Measurements from ENCODE around the gene RBPJ. TPM values are rescaled to one million over a fixed set of nuclear protein-coding genes. Genes with fewer than 3 reads are reported as not detected.

RBPJ gene
- total RNA-seq, 2 donors from 2014 or later = 32.7 to 37.9 TPM

DNA sequence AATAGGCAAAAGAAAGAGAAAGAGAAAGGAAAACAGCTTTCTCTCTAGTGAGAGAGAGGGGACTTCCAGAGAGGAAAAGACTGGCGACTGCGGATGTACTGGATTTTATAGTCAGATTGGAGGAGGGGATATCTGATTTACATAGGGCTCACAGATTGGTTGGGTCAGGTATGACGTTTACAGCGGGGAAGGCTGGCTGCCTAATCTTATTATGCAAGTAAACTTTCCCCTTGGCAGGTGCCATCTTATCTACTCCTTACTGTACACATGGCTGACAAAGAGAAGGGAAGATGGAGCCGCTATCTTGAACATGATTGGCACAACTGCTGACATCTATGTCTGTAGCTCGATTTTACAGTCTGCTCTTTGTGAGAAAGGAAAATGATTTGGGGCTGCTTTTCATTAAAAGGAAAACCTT, 25.4 kb downstream of the RBPJ start:
- WGBS, 2 donors = 43 to 52% methylated on average over 6 of the region's 6 CpGs
- no peak overlapping the region for H3K4me3 ChIP-seq
- peaks cover 24% of the 10 kb centered on the region for H3K4me1 ChIP-seq

DNA sequence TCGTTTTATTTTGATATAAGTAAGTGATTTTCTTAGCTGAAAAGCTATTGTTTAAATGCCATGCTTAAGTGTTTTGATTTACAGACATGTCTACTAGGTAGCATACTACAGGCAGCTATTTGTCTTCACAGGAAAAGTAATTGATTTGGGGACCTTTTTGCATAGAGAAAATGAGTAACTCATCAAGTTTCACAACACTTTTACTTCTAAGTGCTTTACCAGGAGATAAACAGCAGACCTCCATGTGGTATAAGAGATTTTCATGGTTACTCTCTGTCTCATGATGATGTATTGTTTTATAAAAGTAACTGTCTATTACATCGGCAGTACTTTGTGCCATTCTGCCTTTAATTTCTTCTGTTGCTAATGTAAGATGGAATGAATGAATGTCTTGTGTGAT, 28.7 kb downstream of the RBPJ start:
- H3K36me3 ChIP-seq (replicated peaks in 1 of 2; ENCODE audit: insufficient read depth in 1 of 2, low read depth in 2 of 2) = no peaks in the 10 kb centered on the region
- peaks cover 15% of the 10 kb centered on the region for H3K4me1 ChIP-seq
- ATAC-seq (no peak), DNase-seq (no peak)
- no peaks in the 10 kb centered on the region for H3K9me3 ChIP-seq
- no peak overlapping the region for H3K27ac ChIP-seq
- WGBS, 2 donors = 41 to 42% methylated on average over 2 of the region's 2 CpGs
- no peaks in the 10 kb centered on the region for H3K27me3 ChIP-seq
- no peak overlapping the region for H3K4me3 ChIP-seq
- TF ChIP-seq, protein P1, sequence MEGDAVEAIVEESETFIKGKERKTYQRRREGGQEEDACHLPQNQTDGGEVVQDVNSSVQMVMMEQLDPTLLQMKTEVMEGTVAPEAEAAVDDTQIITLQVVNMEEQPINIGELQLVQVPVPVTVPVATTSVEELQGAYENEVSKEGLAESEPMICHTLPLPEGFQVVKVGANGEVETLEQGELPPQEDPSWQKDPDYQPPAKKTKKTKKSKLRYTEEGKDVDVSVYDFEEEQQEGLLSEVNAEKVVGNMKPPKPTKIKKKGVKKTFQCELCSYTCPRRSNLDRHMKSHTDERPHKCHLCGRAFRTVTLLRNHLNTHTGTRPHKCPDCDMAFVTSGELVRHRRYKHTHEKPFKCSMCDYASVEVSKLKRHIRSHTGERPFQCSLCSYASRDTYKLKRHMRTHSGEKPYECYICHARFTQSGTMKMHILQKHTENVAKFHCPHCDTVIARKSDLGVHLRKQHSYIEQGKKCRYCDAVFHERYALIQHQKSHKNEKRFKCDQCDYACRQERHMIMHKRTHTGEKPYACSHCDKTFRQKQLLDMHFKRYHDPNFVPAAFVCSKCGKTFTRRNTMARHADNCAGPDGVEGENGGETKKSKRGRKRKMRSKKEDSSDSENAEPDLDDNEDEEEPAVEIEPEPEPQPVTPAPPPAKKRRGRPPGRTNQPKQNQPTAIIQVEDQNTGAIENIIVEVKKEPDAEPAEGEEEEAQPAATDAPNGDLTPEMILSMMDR (IDR thresholded peaks at IDR 0.05) = no peak
- no peak for TF ChIP-seq POLR2A (IDR thresholded peaks at IDR 0.05)
- intact Hi-C loops (cut with DNase I) = no loop called here

More for the DNA sequence above, 25.4 kb downstream of the RBPJ start:
- intact Hi-C loops (cut with DNase I) = no loop called here
- peak overlapping the region in 1 of 4 donors; percentile 39 for H3K27ac ChIP-seq
- H3K27me3 ChIP-seq = no peaks in the 10 kb centered on the region
- H3K36me3 ChIP-seq (replicated peaks in 1 of 2; ENCODE audit: insufficient read depth in 1 of 2, low read depth in 2 of 2) = no peaks in the 10 kb centered on the region
- TF ChIP-seq, protein P1 (IDR thresholded peaks at IDR 0.05) = no peak
- peak in 2 of 3 donors; percentile 15 to 39 for TF ChIP-seq POLR2A (IDR thresholded peaks at IDR 0.05)
- DNase-seq = peak in 1 of 4 donors; percentile 44
- ATAC-seq = peak; percentile 52
- H3K9me3 ChIP-seq = no peaks in the 10 kb centered on the region

DNA sequence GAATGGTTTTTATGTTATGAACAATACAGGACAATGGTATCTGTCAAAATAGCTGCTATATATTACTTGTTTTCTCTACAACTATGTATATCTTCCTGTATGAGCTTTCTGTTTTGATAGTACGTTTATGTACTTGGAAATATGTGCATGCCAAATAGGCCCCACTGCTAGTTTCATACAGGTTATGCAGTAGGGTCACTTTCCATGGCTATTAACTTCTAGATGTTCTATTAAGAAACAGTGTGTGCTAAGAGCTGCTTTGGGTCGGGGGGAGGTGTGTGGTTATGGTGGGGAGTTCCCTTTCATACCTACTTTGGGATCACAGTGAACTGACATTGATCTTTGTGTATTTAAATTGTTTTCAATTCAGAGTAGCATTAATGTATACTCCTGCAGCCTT, 30.9 kb downstream of the RBPJ start:
- no peak for TF ChIP-seq POLR2A (IDR thresholded peaks at IDR 0.05)
- 83 to 92% methylated on average over 2 of the region's 2 CpGs for WGBS, 2 donors
- H3K4me3 ChIP-seq = no peak overlapping the region
- no peak overlapping the region for H3K27ac ChIP-seq
- peaks cover 16% of the 10 kb centered on the region for H3K4me1 ChIP-seq
- no peaks in the 10 kb centered on the region for H3K36me3 ChIP-seq (replicated peaks in 1 of 2; ENCODE audit: insufficient read depth in 1 of 2, low read depth in 2 of 2)
- H3K27me3 ChIP-seq = no peaks in the 10 kb centered on the region
- H3K9me3 ChIP-seq = no peaks in the 10 kb centered on the region
- ATAC-seq (no peak), DNase-seq (no peak)
- intact Hi-C loops (cut with DNase I) = no loop called here

DNA sequence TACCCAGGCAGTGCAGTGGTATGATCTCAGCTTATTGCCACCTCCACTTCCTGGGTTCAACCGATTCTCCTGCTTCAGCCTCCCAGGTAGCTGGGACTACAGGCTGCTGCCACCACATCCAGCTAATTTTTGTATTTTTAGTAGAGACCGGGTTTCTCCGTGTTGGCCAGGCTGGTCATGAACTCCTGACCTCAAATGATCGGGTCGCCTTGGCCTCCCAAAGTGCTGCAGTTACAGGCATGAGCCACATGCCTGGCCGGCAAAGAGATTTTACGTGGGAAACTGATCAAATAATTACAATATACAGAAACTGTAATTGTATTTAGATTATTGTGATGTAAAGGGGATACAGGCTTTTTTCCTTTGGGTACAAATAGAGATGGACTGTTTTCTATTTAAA, 33.7 kb downstream of the RBPJ start:
- Histone ChIP-seq H3K27me3 (no peaks in the 10 kb centered on the region), H3K4me3 (no peak overlapping the region), H3K4me1 (peaks cover 16% of the 10 kb centered on the region), H3K27ac (no peak overlapping the region), H3K9me3 (no peaks in the 10 kb centered on the region), H3K36me3 (replicated peaks in 1 of 2; ENCODE audit: insufficient read depth in 1 of 2, low read depth in 2 of 2) (no peaks in the 10 kb centered on the region)
- WGBS, 2 donors = 91 to 92% methylated on average over 7 of the region's 7 CpGs
- intact Hi-C loops (cut with DNase I) = no loop called here
- no peak for ATAC-seq
- no peak for TF ChIP-seq POLR2A (IDR thresholded peaks at IDR 0.05)
- TF ChIP-seq, protein P1 (IDR thresholded peaks at IDR 0.05) = no peak
- DNase-seq = no peak

- no peak for ATAC-seq
- intact Hi-C loops (cut with DNase I) = no loop called here
- H3K9me3 ChIP-seq = no peaks in the 10 kb centered on the region
- 25 to 32% methylated on average over 1 of the region's 1 CpG for WGBS, 2 donors
- H3K27me3 ChIP-seq = no peaks in the 10 kb centered on the region
- peaks cover 16% of the 10 kb centered on the region for H3K4me1 ChIP-seq
- TF ChIP-seq POLR2A (IDR thresholded peaks at IDR 0.05) = no peak
- TF ChIP-seq, protein P1 (IDR thresholded peaks at IDR 0.05) = no peak
- H3K27ac ChIP-seq = peak overlapping the region in 1 of 4 donors; percentile 28
- H3K4me3 ChIP-seq = no peak overlapping the region
- H3K36me3 ChIP-seq (replicated peaks in 1 of 2; ENCODE audit: insufficient read depth in 1 of 2, low read depth in 2 of 2) = no peaks in the 10 kb centered on the region
- no peak for DNase-seq
Measured at GRCh38 chr4:26355392-26356052, 34.7 kb downstream of the RBPJ start.

Data from body of pancreas (tissue), 4 donors.